Right lung (tissue), 5 donors: ENCODE results near the gene GAK. TPM values are rescaled to one million over a fixed set of nuclear protein-coding genes. Genes with fewer than 3 reads are reported as not detected.

Experiments used
- DNase-seq, 2 donors: peaks; one replicate each; pipeline ENCODE4 v3.0.0-alpha.2; 2013
- polyA plus RNA-seq, 5 donors: library from polyadenylated mRNA; unstranded; fragments of 120-200 nt; gene quantifications; one replicate each; pipeline versions ENCODE4 v1.2.1 to v1.2.3, GENCODE V29; 2013; ENCODE audit warnings: inconsistent platforms in 1 of 5, low replicate concordance in 1 of 5; ENCODE audit not compliant: insufficient read length in 5 of 5, insufficient read depth in 1 of 5

Gene GAK
- polyA plus RNA-seq, 5 donors = 37.5 to 62.9 (median 52.1) TPM

- DNase-seq = no peak
Measured at GRCh38 chr4:874971-875817, 56.9 kb downstream of the GAK start.

DNA sequence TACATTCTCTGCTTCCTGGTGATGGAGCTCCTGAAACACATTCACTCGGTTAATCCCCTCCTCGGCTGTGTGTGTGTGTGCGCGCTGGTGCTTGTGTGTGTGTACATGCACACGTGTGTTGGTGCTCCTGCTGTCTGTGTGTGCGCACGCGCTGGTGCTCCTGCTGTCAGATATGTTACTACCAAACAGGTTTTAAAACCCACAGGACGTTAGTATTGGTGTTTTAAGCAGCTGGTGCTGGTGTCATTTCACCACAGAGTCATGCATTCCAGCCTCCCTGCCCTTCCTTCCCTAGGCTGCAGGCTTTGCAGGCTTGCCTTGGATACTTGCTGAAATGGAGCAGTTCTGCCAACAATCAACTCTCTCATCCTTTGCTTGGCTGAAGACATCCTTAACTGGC, 58.1 kb downstream of the GAK start:
- DNase-seq = no peak

- no peak for DNase-seq
Measured at GRCh38 chr4:872241-872981, 59.7 kb downstream of the GAK start.

DNA sequence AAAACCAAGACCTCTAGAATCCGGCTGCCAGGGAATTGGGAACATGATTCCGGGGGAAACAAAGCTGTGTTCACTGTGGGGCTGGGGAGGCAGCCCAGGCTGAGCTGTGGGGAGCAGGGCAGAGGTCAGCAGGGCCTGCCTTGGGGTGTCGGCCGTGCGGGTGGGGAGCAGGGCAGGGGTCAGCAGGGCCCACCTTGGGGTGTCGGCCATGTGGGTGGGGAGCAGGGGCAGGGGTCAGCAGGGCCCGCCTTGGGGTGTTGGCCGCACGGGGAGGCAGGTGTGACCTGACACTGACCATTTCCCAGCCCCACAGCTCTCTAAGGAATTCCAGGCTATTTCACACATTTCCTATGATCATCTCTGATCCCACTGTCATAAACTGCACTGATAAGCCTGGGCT, 60.6 kb downstream of the GAK start:
- no peak for DNase-seq

DNA sequence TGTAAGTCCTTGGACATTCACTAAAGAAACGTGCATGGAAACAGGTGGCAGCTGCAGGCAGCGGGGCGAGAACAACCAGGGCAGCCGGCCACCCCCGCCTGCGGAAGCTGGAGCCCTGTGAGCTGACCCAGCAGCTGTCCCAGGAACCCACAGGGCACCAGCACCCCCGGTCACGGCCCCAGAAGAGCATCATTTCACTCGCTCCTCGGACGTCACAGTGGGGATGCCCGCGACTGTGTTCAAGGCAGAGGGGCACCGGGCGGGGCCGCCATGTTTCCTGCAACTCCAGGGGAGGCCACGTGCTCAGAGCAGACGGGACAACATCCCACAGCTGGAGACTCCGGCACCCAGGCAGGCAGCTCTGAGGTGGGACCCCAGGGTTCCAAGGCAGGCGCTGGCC, 61.2 kb downstream of the GAK start:
- DNase-seq = no peak

- no peak for DNase-seq
Measured at GRCh38 chr4:869776-870175, 62.3 kb downstream of the GAK start.

DNA sequence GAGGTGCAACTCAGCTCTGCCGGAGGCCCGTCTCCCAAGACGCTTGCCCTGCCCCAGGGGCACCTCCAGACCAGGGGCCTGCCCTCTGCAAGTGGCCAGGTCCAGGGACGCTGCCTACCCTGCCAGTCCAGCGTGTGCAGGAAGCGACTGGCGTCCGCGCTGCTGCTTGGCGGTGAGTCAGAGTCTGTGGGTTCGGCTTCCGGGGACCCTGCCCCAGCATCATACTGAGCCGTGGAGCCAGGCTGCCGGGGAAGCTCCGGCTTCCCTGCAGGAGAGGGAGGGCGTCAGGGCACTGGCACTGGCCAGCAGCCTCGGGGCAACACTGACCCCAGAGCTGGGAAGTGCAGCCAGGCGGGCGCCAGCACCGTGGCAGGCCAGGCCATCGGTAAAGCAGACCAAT, 63.7 kb downstream of the GAK start:
- no peak for DNase-seq

DNA sequence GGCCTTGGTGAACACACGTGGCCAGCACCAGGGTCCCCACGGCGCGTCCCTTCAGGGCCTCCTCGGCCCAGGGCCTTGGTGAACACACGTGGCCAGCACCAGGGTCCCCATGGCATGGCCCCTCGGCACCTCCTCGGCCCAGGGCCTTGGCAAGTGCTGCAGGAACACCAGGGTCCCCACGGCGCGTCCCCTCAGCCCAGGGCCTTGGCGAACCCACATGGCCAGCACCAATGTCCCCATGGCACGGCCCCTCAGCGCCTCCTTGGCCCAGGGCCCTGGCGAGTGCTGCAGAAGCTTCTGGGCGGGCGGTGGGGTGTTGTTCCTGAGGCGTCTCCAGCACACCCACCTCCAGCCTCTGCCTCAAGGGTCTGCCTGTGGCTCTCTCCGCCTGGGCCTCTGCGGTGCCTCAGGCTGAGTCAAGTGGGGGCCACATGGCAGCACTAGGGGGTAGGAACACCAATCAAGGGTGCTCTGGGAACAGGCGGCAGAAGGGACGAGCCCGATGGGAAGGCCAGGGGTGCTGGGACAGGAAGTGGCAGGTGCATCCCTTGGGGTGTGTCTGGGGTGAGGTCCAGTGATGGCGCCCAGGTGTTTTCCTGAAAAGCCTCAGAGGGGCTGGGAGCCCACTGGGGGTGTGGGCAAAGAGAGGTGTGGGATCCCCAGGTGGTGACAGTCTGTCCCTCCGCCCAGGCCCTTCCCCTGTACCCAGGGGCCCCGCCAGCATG, 64.4 kb downstream of the GAK start:
- no peak for DNase-seq

GRCh38 chr4:866761-867390, 65.2 kb downstream of the GAK start:
- no peak for DNase-seq

- no peak for DNase-seq
Measured at GRCh38 chr4:866068-866760, 65.9 kb downstream of the GAK start.

DNA sequence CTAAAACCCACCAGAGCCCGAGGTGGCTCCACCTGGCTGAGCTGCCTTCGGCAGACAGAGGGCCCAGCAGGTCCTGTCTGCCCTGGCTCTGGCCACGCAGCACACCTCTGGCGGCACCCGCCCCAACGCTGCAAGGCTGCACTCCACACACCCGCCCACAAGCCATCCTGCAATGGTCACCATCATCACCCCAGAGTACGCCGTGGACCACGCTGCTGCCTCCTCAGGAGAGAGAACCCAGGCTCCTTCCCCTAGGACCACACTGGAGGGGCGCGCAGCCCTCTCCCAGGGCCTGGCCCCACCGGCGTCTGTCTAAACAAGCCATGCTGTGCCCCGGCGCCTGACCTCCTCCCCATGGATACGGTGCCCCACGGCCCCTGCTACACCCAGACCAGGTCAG, 66.5 kb downstream of the GAK start:
- DNase-seq = no peak

GRCh38 chr4:865121-865465, 67.0 kb downstream of the GAK start:
- no peak for DNase-seq

- DNase-seq = no peak
Measured at GRCh38 chr4:864456-865120, 67.5 kb downstream of the GAK start.

- DNase-seq = no peak
Measured at GRCh38 chr4:860561-860960, 71.6 kb downstream of the GAK start.

DNA sequence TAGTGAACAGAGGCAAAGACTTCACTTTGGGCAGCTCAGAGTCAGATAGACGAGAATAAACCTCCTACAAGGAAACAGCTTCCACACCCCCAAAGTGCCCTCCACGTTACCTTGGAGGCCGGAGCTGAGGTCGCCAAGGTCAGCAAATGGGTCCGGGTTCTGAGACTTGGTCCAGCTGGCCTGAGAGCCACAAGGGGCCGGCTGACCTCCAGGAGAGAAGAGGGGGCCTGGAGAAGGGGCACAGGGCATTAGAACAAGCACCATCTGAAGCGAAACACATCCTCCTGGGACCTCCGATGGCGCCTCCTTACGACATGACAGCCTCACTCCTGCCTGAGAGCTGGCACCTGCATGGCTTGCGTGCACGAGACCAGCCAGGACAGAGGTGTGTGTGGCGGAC, 72.6 kb downstream of the GAK start:
- DNase-seq = no peak

GRCh38 chr4:858831-859451, 73.2 kb downstream of the GAK start:
- no peak for DNase-seq

GRCh38 chr4:858041-858481, 74.1 kb downstream of the GAK start:
- DNase-seq = no peak

DNA sequence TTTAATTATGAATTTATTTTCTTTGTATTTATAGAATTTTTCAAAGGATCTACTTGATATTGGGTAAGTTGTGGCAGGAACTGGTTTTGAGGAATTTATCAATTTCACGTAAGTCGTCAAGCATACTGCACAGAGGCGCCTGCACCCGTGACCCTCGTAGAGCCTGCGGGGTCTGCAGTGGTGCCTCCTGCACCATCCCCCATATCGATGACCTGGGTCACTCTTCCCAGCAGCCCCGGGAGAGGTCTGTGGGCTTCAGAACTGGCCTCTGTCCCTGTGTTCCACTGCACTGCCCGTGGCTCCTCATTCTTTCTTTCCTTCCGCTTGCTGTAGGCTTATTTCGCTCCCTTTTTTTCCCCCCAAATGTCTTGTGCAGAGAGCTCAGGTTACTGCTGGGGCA, 74.7 kb downstream of the GAK start:
- DNase-seq = no peak

- no peak for DNase-seq
Measured at GRCh38 chr4:856225-856901, 75.8 kb downstream of the GAK start.

GRCh38 chr4:855880-856224, 76.3 kb downstream of the GAK start:
- DNase-seq = no peak
